ENCODE results near the gene NAA80.
"Not testable (repeated sequence)": the region's sequence is repeated elsewhere in the genome, so short reads cannot be mapped to it uniquely, and the experiment has no call there.

Gene NAA80

GRCh38 chr3:50314816-50315215 lies 15.6 kb upstream of the NAA80 start:
- no peak for DNase-seq (ENCODE audit: low read depth in 2 of 2)
- TF ChIP-seq CTCF (IDR thresholded peaks at IDR 0.05; ENCODE audit: low read depth, low read length): no peak
- no peak overlapping the region for H3K4me3 ChIP-seq (replicated peaks in 1 of 2; ENCODE audit: low read depth in 2 of 2, low read length in 2 of 2)

GRCh38 chr3:50314342-50314741 lies 15.1 kb upstream of the NAA80 start:
- H3K4me3 ChIP-seq (replicated peaks in 1 of 2; ENCODE audit: low read depth in 2 of 2, low read length in 2 of 2): no peak overlapping the region
- no peak for DNase-seq (ENCODE audit: low read depth in 2 of 2)
- TF ChIP-seq CTCF (IDR thresholded peaks at IDR 0.05; ENCODE audit: low read depth, low read length): no peak

- not testable (repeated sequence) for DNase-seq (ENCODE audit: low read depth in 2 of 2); H3K4me3 ChIP-seq (replicated peaks in 1 of 2; ENCODE audit: low read depth in 2 of 2, low read length in 2 of 2)
Observed at GRCh38 chr3:50312041-50312440, 12.8 kb upstream of the NAA80 start.

GRCh38 chr3:50304601-50305000 lies 5.4 kb upstream of the NAA80 start:
- DNase-seq (ENCODE audit: low read depth in 2 of 2): no peak
- H3K4me3 ChIP-seq (replicated peaks in 1 of 2; ENCODE audit: low read depth in 2 of 2, low read length in 2 of 2): no peak overlapping the region
- TF ChIP-seq CTCF (IDR thresholded peaks at IDR 0.05; ENCODE audit: low read depth, low read length): no peak

- peak; percentile 2 for TF ChIP-seq CTCF (IDR thresholded peaks at IDR 0.05; ENCODE audit: low read depth, low read length)
- H3K4me3 ChIP-seq (replicated peaks in 1 of 2; ENCODE audit: low read depth in 2 of 2, low read length in 2 of 2): no peak within 1 kb of the TSS
- peak; percentile 31 to 67 for DNase-seq (ENCODE audit: low read depth in 2 of 2)
Observed at GRCh38 chr3:50303013-50303815, 4.0 kb upstream of the NAA80 start, which contains the start of gene HYAL1. Gene HYAL1, minus strand, starts transcription at chr3:50303574. Its CDS starts 618 bp downstream, at chr3:50302956.

- TF ChIP-seq CTCF (IDR thresholded peaks at IDR 0.05; ENCODE audit: low read depth, low read length): no peak
- no peak for DNase-seq (ENCODE audit: low read depth in 2 of 2)
Observed at GRCh38 chr3:50302095-50303012, 3.1 kb upstream of the NAA80 start.

GRCh38 chr3:50300681-50301254 lies 1.6 kb upstream of the NAA80 start:
- no peak for DNase-seq (ENCODE audit: low read depth in 2 of 2)
- H3K4me3 ChIP-seq (replicated peaks in 1 of 2; ENCODE audit: low read depth in 2 of 2, low read length in 2 of 2): no peak overlapping the region
- TF ChIP-seq CTCF (IDR thresholded peaks at IDR 0.05; ENCODE audit: low read depth, low read length): no peak

More at GRCh38 chr3:50302095-50303012, 3.1 kb upstream of the NAA80 start:
- no peak overlapping the region for H3K4me3 ChIP-seq (replicated peaks in 1 of 2; ENCODE audit: low read depth in 2 of 2, low read length in 2 of 2)
